Measurements from ENCODE around the gene ENHO. TPM values are rescaled to one million over a fixed set of nuclear protein-coding genes. Genes with fewer than 3 reads are reported as not detected.

The ENHO gene
- total RNA-seq, 1 donor from 2014 or later, result 4.4 TPM

- H3K9me3 Mint-ChIP-seq, result no peaks in the 10 kb centered on the region
- H3K4me3 Mint-ChIP-seq, result peak overlapping the region; percentile 53
- Histone ChIP-seq H3K36me3 (no peaks in the 10 kb centered on the region), H3K4me3 (no peak overlapping the region), H3K4me2 (no peak overlapping the region), H4K20me1 (ENCODE audit: low read depth) (no peaks in the 10 kb centered on the region), H3K4me1 (no peaks in the 10 kb centered on the region), H3K79me2 (ENCODE audit: low read depth) (no peaks in the 10 kb centered on the region), H3K27ac (no peak overlapping the region), H2AFZ (replicated peaks) (no peak overlapping the region), H3K9ac (no peak overlapping the region), H3F3A (ENCODE audit: low read depth) (no peaks in the 10 kb centered on the region), H3K9me3 (ENCODE audit: low read depth) (no peaks in the 10 kb centered on the region), H3K27me3 (no peaks in the 10 kb centered on the region)
- peaks cover 10% of the 10 kb centered on the region for H3K4me1 Mint-ChIP-seq
- peaks cover 10% of the 10 kb centered on the region for H3K27me3 Mint-ChIP-seq (ENCODE audit: insufficient read depth, low read depth)
- no peak for TF ChIP-seq EZH2 (IDR thresholded peaks at IDR 0.05)
- TF ChIP-seq EZH2phosphoT487 (IDR thresholded peaks at IDR 0.05), result no peak
- TF ChIP-seq, protein P1, sequence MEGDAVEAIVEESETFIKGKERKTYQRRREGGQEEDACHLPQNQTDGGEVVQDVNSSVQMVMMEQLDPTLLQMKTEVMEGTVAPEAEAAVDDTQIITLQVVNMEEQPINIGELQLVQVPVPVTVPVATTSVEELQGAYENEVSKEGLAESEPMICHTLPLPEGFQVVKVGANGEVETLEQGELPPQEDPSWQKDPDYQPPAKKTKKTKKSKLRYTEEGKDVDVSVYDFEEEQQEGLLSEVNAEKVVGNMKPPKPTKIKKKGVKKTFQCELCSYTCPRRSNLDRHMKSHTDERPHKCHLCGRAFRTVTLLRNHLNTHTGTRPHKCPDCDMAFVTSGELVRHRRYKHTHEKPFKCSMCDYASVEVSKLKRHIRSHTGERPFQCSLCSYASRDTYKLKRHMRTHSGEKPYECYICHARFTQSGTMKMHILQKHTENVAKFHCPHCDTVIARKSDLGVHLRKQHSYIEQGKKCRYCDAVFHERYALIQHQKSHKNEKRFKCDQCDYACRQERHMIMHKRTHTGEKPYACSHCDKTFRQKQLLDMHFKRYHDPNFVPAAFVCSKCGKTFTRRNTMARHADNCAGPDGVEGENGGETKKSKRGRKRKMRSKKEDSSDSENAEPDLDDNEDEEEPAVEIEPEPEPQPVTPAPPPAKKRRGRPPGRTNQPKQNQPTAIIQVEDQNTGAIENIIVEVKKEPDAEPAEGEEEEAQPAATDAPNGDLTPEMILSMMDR (IDR thresholded peaks at IDR 0.05), result peak; percentile 86
- no peaks in the 10 kb centered on the region for H3K36me3 Mint-ChIP-seq
- peak overlapping the region; percentile 54 for H3K27ac Mint-ChIP-seq
- peak; percentile 86 for DNase-seq (ENCODE audit: low spot score)
Observed at GRCh38 chr9:34546834-34547827, 24.3 kb upstream of the ENHO start.

- Mint-ChIP-seq H3K4me1 (peaks cover 10% of the 10 kb centered on the region), H3K27me3 (ENCODE audit: insufficient read depth, low read depth) (peaks cover 14% of the 10 kb centered on the region), H3K9me3 (no peaks in the 10 kb centered on the region), H3K4me3 (no peak overlapping the region), H3K27ac (no peak overlapping the region), H3K36me3 (no peaks in the 10 kb centered on the region)
- Histone ChIP-seq H3K4me2 (no peak overlapping the region), H3K4me3 (no peak overlapping the region), H3K4me1 (no peaks in the 10 kb centered on the region), H4K20me1 (ENCODE audit: low read depth) (no peaks in the 10 kb centered on the region), H2AFZ (replicated peaks) (no peak overlapping the region), H3K27ac (no peak overlapping the region), H3F3A (ENCODE audit: low read depth) (no peaks in the 10 kb centered on the region), H3K9ac (no peak overlapping the region), H3K27me3 (no peaks in the 10 kb centered on the region), H3K9me3 (ENCODE audit: low read depth) (no peaks in the 10 kb centered on the region), H3K36me3 (no peaks in the 10 kb centered on the region), H3K79me2 (ENCODE audit: low read depth) (no peaks in the 10 kb centered on the region)
- no peak for DNase-seq (ENCODE audit: low spot score)
- TF ChIP-seq EZH2phosphoT487 (IDR thresholded peaks at IDR 0.05) (no peak), EZH2 (IDR thresholded peaks at IDR 0.05) (no peak)
- TF ChIP-seq, protein P1 (IDR thresholded peaks at IDR 0.05), result no peak
Observed at GRCh38 chr9:34546102-34546833, 23.5 kb upstream of the ENHO start.

GRCh38 chr9:34545497-34545896, 22.7 kb upstream of the ENHO start:
- Histone ChIP-seq H3K27me3 (no peaks in the 10 kb centered on the region), H3K9me3 (ENCODE audit: low read depth) (no peaks in the 10 kb centered on the region), H3K4me3 (no peak overlapping the region), H4K20me1 (ENCODE audit: low read depth) (no peaks in the 10 kb centered on the region), H3K9ac (no peak overlapping the region), H2AFZ (replicated peaks) (no peak overlapping the region), H3K36me3 (no peaks in the 10 kb centered on the region), H3K4me1 (no peaks in the 10 kb centered on the region), H3F3A (ENCODE audit: low read depth) (no peaks in the 10 kb centered on the region), H3K27ac (no peak overlapping the region), H3K79me2 (ENCODE audit: low read depth) (no peaks in the 10 kb centered on the region), H3K4me2 (no peak overlapping the region)
- Mint-ChIP-seq H3K4me1 (peaks cover 10% of the 10 kb centered on the region), H3K9me3 (no peaks in the 10 kb centered on the region), H3K4me3 (no peak overlapping the region), H3K27ac (no peak overlapping the region), H3K27me3 (ENCODE audit: insufficient read depth, low read depth) (peaks cover 14% of the 10 kb centered on the region), H3K36me3 (no peaks in the 10 kb centered on the region)
- TF ChIP-seq, protein P1 (IDR thresholded peaks at IDR 0.05), result no peak
- no peak for DNase-seq (ENCODE audit: low spot score)
